GM18499 (cell line): ENCODE results near the gene STXBP2.
"Not testable (repeated sequence)": the region's sequence is repeated elsewhere in the genome, so short reads cannot be mapped to it uniquely, and the experiment has no call there.

Experiments
- ATAC-seq: cut with Tn5 transposase; IDR thresholded peaks from one replicate; pipeline ENCODE4 v1.9.1; 2021; ENCODE audit warnings: moderate number of reproducible peaks; ENCODE audit not compliant: insufficient read depth, unreplicated experiment

STXBP2 gene

GRCh38 chr19:7631577-7631976 is 5.3 kb upstream of the STXBP2 start:
- no peak for ATAC-seq

- no peak for ATAC-seq
Observed at GRCh38 chr19:7632340-7633203, 4.3 kb upstream of the STXBP2 start.

DNA sequence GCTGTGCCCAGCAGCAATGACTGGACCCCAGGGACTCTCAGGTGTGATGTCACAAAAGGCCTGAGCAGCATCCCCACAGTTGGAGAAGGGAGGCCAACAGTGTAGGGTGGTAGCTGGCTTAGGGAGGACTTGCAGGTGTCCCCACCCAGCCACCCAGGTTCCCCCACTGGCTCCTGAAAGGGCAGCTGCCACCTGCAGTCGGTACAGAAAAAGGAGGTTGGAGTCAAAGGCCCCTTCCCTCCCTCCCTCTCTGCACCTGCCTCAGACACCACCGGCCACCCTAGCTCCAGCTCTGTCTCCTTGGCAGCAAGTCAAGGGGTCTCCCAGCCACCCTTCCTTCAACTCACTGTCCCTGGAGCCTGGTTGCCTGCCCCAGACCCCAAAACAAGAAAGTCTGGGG is 3.2 kb upstream of the STXBP2 start, which contains the start of gene PCP2:
TSS of gene PCP2 (minus strand) at position 22 of the 400 bp plus-strand sequence. CDS start 262 bp downstream, outside the sequence.
- no peak for ATAC-seq

GRCh38 chr19:7635670-7636069 is 1.2 kb upstream of the STXBP2 start:
- ATAC-seq = no peak

- no peak for ATAC-seq
Observed at GRCh38 chr19:7636317-7636690, 606 bp upstream of the STXBP2 start.

- no peak for ATAC-seq
Observed at GRCh38 chr19:7637374-7638256, 705 bp downstream of the STXBP2 start.

- no peak for ATAC-seq
Observed at GRCh38 chr19:7638802-7639465, 2.0 kb downstream of the STXBP2 start.

GRCh38 chr19:7639863-7640348 is 3.0 kb downstream of the STXBP2 start:
- ATAC-seq = no peak

GRCh38 chr19:7640803-7641202 is 3.9 kb downstream of the STXBP2 start:
- no peak for ATAC-seq

DNA sequence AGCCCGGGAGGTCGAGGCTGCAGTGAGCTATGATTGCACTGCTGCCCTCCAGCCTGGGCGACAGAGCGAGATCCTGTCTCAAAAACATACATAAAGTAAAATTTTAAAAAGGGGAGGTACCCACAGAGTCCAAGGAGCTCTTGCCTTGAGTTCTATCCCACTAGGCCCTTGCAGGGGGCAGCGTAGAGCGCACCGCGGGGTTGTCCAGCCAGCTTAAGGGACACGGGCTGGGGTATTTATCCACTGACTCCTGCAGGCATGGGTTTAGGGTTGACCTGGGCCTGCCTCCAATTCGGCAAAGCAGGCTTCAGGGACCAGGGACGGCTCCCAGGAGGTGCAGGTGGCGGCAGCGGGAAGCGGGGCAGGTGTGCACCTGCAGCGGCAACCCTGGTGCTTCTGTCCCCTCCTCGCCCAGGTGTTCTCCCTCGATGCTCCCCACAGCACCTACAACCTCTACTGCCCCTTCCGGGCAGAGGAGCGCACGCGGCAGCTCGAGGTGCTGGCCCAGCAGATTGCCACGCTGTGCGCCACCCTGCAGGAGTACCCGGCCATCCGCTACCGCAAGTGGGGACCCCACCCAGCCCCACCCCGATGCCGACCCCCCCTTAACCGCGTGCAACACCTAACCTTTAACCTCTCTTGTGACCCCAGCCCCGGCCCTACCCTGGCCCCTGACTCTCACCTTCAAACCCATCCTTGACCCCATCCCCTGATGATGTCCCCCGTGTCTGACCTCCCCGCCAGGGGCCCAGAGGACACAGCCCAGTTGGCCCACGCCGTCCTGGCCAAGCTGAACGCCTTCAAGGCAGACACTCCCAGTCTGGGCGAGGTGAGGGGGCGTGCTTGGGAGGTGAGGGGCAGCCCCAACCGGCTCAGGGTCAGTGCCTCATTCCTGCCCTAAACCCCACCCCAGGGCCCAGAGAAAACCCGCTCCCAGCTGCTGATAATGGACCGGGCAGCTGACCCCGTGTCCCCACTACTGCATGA is 4.7 kb downstream of the STXBP2 start:
- ATAC-seq = no peak

- ATAC-seq = no peak
Observed at GRCh38 chr19:7642295-7643030, 5.6 kb downstream of the STXBP2 start.

GRCh38 chr19:7643031-7643415 is 6.1 kb downstream of the STXBP2 start:
- no peak for ATAC-seq

GRCh38 chr19:7643629-7644549 is 7.0 kb downstream of the STXBP2 start:
- not testable (repeated sequence) for ATAC-seq

DNA sequence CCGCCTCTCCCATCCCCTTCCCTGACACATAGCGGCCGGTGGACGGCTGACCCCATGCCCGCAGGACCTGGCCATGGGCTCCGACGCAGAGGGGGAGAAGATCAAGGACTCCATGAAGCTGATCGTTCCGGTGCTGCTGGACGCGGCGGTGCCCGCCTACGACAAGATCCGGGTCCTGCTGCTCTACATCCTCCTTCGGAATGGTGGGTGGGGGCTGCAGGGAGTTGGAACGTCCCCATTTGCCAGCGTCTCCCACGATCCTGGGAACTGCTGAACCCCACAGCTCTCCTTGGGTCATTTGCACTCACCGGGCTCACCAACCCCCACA is 7.6 kb downstream of the STXBP2 start:
- no peak for ATAC-seq

DNA sequence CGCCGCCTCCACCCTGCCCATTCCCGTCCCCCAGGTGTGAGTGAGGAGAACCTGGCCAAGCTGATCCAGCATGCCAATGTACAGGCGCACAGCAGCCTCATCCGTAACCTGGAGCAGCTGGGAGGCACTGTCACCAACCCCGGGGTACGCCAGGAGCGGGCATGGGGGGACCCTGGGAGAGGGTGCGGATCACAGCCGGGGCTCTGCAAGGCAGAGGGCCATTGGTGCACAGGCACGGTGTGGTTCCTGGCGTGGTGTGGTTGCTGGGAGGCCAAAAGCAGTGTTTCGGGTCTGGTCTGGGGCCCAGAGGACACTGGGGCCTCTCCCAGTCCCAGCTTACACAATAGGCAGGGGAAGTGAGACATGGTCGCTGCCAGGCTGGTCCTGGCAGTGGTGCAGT is 8.3 kb downstream of the STXBP2 start:
- ATAC-seq = no peak

DNA sequence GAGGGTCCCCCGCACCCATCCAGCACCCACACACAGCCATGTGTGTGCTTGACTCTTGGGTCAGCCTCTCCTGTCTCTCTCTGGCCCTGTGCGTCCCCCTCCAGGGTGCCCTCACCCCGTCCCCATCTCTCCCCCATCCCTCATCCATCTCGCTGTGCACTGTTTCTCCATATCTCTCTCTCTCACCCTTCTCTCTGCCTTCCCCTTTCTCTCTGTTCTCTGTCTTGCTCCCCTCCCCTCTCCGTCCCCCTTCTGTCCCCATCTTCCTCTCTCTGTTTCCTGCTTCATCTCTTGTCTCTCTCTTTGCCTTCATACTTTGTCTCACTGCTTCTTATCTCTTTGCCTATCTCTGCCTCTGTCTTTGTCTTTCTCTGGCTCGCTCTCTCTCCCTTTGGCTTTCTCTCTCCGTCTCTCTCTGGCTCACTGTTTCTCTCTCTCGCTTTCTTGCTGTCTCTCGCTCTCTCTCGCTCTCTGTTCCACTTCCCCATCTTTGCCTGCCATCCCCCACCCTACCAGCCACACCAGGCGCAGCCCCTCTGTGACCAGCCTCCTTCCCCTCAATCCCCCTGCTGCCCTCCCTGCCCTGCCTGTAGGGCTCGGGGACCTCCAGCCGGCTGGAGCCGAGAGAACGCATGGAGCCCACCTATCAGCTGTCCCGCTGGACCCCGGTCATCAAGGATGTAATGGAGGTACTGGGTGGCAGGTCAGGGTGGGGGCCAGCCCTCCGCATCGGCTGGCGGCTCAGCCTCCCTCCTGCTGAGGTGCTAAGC is 8.9 kb downstream of the STXBP2 start:
- ATAC-seq = no peak

DNA sequence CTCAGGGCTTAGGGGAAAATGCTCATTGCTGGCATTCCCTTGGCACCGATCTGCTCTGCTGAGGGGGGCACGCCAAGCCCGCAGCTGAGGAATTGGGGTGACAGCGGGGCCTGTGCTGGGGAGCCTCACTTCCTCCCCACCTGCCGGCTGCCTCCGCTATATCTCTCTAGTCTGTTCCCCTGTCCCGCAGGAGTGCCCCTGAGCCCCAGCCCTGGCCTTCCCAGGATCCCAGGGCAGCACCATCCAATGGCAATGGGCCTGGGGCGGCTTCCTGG is 9.5 kb downstream of the STXBP2 start:
- ATAC-seq = no peak
